ENCODE measurements around the gene TTLL6. TPM values are rescaled to one million over a fixed set of nuclear protein-coding genes. Genes with fewer than 3 reads are reported as not detected.
A peak's percentile ranks its signal among the peaks of the same experiment; 100 is the strongest.

The TTLL6 gene
- total and polyA plus RNA-seq, 2 of the 8 experiments (the other 6 are each of a cell fraction or from before 2014, with no cell fraction given): 2.6 to 4.3 TPM

DNA sequence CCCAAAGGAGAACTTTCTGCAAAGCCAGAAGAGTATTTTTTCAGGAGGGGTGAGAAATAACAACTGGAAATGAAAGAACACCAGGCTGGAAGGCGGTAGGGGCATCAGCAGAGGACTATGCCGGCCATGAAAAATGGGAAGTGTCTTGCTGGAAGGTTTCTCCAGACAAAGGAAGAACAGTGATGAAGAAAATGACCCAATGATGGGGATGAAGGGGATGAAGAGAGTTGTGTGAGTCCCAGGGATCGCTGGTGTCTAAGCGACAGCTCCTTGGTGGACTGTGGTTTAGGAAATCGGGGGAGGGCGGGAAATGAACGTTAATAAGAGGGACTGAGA lies 623 bp downstream of the TTLL6 start:
- Histone ChIP-seq H3K23me2 (ENCODE audit: low read depth, low read length) (peaks cover 3% of the 10 kb centered on the region; the same call in 1 of the 2 replicates), H3K4ac (replicated peaks; ENCODE audit: insufficient read length, low read depth, low read length) (no peak overlapping the region), H3K4me1 (replicated peaks in 1 of 4; ENCODE audit: control insufficient read depth in 3 of 4, insufficient read depth in 4 of 4, low read length in 3 of 4) (peaks cover 15 to 18% (median 17%) of the 10 kb centered on the region in 4 experiments), H3K4me2 (ENCODE audit: insufficient read depth in 1 of 2, low read depth in 2 of 2, low read length in 2 of 2) (peak overlapping the region; percentile 58 to 68), H3K14ac (ENCODE audit: insufficient read length) (no peak overlapping the region), H3K9ac (replicated peaks in 1 of 4; ENCODE audit: extremely low read depth in 1 of 4, low read depth in 3 of 4, low read length in 3 of 4) (peak overlapping the region in 3 of 4 experiments; percentile 59 to 71 (median 60); a peak in 6 of 7 replicates), H3K23ac (ENCODE audit: insufficient read length) (no peak overlapping the region), H3K9me3 (ENCODE audit: insufficient read depth in 2 of 2, low read depth in 1 of 2, low read length in 1 of 2) (no peaks in the 10 kb centered on the region), H4K8ac (ENCODE audit: extremely low read depth, insufficient read depth, low read length) (no peak overlapping the region), H3K18ac (ENCODE audit: extremely low read depth, low read length) (peak overlapping the region; percentile 89), H2BK20ac (ENCODE audit: low read length) (no peak overlapping the region), H2AFZ (ENCODE audit: low read length) (no peak overlapping the region), H4K5ac (ENCODE audit: insufficient read length, low read depth, low read length) (peak overlapping the region; percentile 53), H2BK15ac (ENCODE audit: low read length) (0 out of 2 replicates have a peak overlapping the region, but pooled peaks have one; percentile 49), H2AK5ac (ENCODE audit: low read depth, low read length) (no peak overlapping the region), H3K56ac (replicated peaks; ENCODE audit: insufficient read length, low read depth, low read length) (no peak overlapping the region), H3K27me3 (replicated peaks in 1 of 4; ENCODE audit: control insufficient read depth in 3 of 4, extremely low read depth in 1 of 4, insufficient read depth in 3 of 4, low read length in 3 of 4) (no peaks in the 10 kb centered on the region), H3K79me2 (ENCODE audit: control insufficient read depth in 1 of 2, insufficient read depth in 2 of 2, low read length in 2 of 2) (no peaks in the 10 kb centered on the region), H3K79me1 (ENCODE audit: low read depth, low read length) (no peaks in the 10 kb centered on the region), H4K91ac (replicated peaks; ENCODE audit: insufficient read length, low read length) (peak overlapping the region; percentile 0), H4K20me1 (replicated peaks in 1 of 2; ENCODE audit: control insufficient read depth in 1 of 2, insufficient read depth in 2 of 2, low read length in 2 of 2) (no peaks in the 10 kb centered on the region), H2BK5ac (ENCODE audit: low read depth, low read length) (peak overlapping the region; percentile 78; the same call in 1 of the 2 replicates), H3K36me3 (ENCODE audit: control insufficient read depth in 2 of 4, insufficient read depth in 4 of 4, low read length in 3 of 4) (no peaks in the 10 kb centered on the region), H2BK12ac (ENCODE audit: low read depth, low read length) (no peak overlapping the region), H3K27ac (ENCODE audit: low read depth, low read length) (peak overlapping the region; percentile 33; the same call in 1 of the 2 replicates), H3K4me3 (ENCODE audit: extremely low read depth in 1 of 4, insufficient read depth in 2 of 4, low read depth in 3 of 4, low read length in 4 of 4) (peak overlapping the region; percentile 73 to 90 (median 83)), H2BK120ac (replicated peaks; ENCODE audit: low read depth, low read length) (no peak overlapping the region)
- no peak for TF ChIP-seq GTF2F1 (IDR thresholded peaks at IDR 0.05; ENCODE audit: borderline replicate concordance, low read depth, low read length)
- TF ChIP-seq JUND (IDR thresholded peaks at IDR 0.05; ENCODE audit: low read length): no peak
- no peak for TF ChIP-seq HDAC2 (IDR thresholded peaks at IDR 0.05; ENCODE audit: borderline replicate concordance in 1 of 2, low read depth in 2 of 2, low read length in 2 of 2)
- peak; percentile 61; the same call in 1 of the 2 replicates for TF ChIP-seq YY1 (IDR thresholded peaks at IDR 0.05; ENCODE audit: low read depth, low read length)
- TF ChIP-seq RBBP5 (IDR thresholded peaks at IDR 0.05; ENCODE audit: borderline replicate concordance, low read depth, low read length): peak; percentile 9; the same call in 1 of the 2 replicates
- no peak for TF ChIP-seq SUZ12 (IDR thresholded peaks at IDR 0.05; ENCODE audit: low read length)
- TF ChIP-seq, protein P1, sequence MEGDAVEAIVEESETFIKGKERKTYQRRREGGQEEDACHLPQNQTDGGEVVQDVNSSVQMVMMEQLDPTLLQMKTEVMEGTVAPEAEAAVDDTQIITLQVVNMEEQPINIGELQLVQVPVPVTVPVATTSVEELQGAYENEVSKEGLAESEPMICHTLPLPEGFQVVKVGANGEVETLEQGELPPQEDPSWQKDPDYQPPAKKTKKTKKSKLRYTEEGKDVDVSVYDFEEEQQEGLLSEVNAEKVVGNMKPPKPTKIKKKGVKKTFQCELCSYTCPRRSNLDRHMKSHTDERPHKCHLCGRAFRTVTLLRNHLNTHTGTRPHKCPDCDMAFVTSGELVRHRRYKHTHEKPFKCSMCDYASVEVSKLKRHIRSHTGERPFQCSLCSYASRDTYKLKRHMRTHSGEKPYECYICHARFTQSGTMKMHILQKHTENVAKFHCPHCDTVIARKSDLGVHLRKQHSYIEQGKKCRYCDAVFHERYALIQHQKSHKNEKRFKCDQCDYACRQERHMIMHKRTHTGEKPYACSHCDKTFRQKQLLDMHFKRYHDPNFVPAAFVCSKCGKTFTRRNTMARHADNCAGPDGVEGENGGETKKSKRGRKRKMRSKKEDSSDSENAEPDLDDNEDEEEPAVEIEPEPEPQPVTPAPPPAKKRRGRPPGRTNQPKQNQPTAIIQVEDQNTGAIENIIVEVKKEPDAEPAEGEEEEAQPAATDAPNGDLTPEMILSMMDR (IDR thresholded peaks at IDR 0.05; ENCODE audit: control extremely low read depth in 1 of 3, insufficient read depth in 1 of 3, low read depth in 1 of 3, low read length in 3 of 3): no peak
- ChIA-PET CTCF (ENCODE audit: partially characterized antibody) (interaction anchor here (0.7 to 88.5 kb wide), 8 partner anchors 8 to 261 kb away, joined by 3 to 2590 read pairs (median 8); partner anchors contain the start of genes ATP5MC1, PRAC1 and PRAC2), POLR2A (ENCODE audit: partially characterized antibody) (interaction anchor here (0.7 to 1.4 kb wide), 7 partner anchors 13 to 180 kb away, joined by 3 to 5 read pairs (median 3); no protein-coding TSS in a partner anchor)
- no peak for FAIRE-seq
- 5% methylated on average over 7 of the region's 7 CpGs; no CpG with 5 or more reads in 1 of the 2 experiments for WGBS, 2 experiments (ENCODE audit: extremely low coverage in 1 of 2, insufficient coverage in 1 of 2, insufficient read length in 1 of 2, insufficient replicate concordance in 2 of 2, low coverage in 1 of 2, low lambda C conversion rate in 2 of 2, missing lambda C conversion rate in 1 of 2)
- no peak for DNase-seq (ENCODE audit: low read depth in 1 of 2, low spot score in 2 of 2)
